T follicular helper cell (primary cell): ENCODE results near the gene TFAM.
"Not testable (repeated sequence)": the region's sequence is repeated elsewhere in the genome, so short reads cannot be mapped to it uniquely, and the experiment has no call there.

Experiments
- DNase-seq: peaks from one replicate; pipeline ENCODE4 v3.0.0-alpha.2; 2020; ENCODE audit warnings: low read depth

TFAM gene

DNA sequence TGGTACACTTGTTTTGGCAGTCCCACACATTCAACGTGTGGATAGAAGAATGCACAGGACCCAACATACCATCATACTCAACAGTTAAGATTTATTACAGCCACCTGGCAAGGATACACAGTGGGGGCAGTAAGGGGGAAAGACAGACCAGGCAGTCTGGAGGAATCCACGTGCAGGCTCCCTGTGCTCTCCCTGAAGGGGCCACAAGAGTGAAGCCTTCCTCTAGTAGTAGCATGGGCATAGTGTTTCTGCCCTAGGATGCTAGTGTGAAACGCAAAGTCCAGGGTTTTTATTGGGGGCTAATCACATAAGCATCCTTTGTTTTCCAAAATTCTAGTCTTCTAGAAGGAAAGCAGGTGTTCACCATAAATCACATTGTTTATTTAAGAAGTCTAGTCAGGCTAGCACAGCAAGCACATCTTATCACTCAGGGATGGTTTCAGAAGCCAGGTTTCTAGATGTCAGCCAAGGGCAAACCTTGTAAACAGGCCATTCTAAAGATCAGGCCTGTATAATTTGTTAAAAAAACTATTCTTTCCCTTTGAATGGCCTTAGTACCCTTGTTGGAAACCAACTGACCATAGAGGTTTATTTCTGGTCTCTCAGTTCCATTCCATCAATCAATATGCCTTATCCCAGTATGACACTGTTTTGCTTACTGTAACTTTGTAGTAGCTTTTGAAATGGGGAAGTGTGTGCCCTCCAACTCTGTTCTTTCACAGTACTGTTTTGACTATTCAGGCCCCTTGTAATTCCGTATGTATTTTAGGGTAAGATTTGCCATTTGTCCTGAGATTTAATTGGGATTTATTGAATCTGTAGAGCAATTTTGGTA, 12.4 kb upstream of the TFAM start:
- no peak for DNase-seq

DNA sequence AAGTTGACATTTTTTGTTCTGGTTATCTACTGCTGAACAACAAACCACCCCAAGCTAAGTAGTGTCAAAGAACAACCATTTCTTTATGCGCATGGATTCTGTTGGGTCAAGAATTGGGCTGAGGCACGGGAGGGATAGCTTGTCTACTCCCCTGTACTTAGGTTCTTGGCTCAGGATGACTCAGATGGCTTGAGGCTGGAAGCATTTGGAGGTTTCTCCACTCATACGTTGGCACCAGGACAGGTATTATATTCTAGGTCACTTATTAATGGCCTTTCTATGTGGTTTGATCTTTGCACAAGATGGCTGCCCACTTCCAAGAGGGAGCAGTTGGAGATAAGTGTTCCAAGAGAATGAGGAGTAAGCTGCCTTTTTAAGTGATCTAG, 11.8 kb upstream of the TFAM start:
- no peak for DNase-seq

DNA sequence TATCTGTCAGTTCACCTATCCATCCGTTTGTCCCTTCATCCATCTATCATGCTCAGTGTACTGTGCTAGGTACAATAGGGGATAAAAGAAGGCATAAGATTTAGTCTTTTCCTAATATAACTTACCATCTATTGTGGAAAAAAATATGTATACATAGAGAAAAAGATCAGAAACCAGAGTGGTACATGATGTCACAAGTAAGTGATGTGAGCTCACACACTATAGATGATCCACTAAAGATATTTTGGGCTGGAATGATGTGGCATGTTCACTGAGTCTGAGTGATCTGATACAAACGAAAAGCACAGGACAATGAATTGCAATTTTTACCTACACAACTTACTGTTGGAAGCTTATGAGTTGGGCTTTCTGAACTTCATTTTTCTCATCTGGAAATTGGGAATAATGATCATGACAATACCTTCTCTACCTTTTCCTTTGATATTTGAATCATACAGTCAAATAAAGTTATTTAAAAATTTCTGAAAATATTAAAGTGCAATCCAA, 2.7 kb upstream of the TFAM start:
- DNase-seq, result no peak

DNA sequence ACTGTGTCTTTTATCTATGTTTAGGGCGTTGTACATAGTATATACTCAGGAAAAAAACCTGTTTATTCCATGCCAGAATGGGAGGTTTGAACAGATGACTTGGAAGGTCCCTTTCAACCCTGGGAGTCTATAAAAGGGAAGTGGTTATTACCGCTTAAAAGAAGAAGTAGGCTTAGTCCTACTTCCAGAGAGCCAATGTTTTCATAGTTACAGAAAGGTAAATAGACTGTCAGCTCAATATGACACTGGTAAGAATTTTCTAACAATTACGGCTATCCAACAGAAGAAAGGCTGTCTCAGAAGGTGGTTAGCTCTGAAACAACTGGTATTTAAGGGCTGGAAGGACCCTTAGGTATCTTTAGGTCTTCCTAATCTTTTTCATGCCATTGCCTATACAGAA, 1.1 kb upstream of the TFAM start:
- no peak for DNase-seq

DNA sequence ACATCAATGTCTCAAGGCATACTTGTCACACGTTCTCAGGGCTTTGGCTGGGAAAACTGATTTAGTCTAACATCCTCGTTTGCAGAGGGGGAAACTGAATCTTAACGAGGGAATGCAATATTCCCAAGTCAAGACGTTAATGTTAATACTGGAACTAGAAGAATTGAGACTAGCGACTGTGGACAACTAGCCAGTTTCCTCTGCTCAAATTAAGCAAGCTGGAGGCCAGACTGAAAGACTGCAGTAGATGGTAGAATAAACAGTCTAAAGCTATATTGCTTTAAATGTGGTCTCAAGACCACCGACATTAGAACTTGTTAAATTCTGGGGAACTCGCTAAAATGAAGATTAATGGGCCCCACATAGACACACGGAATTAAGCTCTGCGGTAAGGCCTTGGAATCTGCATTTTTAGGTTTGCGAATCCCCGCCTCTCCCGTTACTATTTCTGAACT, 639 bp upstream of the TFAM start:
- no peak for DNase-seq

DNA sequence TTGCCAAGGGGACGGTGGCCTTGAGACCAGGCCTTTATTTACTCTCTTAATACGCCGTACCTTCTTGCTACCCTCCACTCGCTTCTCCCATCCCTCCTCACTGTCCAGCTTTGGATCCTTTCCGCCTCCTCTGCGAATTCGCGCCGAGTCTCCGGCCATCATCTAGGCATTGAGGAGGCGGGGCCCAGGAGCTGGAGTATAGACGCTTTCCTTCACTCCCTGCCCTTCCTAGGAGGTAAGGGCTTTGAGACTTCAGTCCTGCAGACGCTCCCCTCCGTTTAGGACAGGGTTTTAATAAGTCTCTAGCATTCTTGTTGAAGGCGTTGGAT, 538 bp downstream of the TFAM start:
- no peak for DNase-seq

DNA sequence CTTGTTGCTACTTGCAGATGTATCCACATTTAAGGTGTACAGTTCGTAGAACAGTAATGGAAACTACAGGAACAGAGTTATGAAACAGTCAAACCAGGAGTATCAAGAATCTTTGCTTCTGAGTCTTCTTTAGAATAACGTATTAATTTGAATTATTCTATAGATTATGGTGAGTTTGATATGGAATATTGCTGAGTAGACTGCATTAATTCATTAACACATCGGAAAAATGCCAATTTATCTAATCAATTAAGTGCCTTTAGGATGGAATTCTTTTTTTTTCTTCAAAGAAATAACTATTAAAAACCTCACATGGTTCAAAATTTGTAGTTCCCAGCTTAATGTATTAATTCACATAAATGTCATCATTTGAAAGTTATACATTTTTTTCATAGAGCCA, 3.8 kb downstream of the TFAM start:
- no peak for DNase-seq

DNA sequence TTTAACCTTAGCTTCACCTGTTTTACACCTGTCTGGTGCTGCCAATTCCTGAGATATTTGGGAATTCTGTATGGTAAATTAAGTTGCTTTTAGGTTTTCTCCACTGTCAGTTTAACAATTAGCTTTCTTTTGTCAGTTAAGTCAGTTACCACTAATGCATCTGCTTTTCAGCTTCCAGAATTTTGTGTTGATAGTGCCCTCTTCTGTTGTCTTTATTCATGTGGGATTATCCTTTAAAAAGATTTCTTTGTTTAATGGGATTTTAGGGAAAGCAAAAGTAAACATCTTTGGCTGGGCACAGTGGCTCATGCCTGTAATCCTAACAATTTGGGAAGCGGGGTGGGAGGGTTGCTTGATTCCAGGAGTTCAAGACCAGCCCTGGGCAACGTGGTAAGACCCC, 8.1 kb downstream of the TFAM start:
- no peak for DNase-seq

DNA sequence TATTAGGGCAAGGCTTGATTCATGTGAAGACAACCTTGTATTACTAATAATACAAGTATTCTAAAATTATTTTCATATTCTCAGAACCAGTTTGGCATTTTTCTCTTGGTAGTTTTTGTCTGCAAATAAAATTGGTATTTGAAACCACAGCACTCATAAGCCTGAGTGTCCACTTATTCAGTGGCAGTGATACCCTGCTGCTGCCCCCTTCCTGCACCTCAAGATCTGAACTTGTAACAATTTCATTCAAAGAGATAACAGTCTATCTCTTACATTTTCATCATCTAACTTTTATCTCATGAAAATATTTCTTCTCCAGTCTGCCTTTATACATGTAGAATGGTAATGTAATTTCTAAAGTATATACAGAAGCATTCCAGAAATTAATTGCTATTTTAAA, 9.3 kb downstream of the TFAM start:
- no peak for DNase-seq

DNA sequence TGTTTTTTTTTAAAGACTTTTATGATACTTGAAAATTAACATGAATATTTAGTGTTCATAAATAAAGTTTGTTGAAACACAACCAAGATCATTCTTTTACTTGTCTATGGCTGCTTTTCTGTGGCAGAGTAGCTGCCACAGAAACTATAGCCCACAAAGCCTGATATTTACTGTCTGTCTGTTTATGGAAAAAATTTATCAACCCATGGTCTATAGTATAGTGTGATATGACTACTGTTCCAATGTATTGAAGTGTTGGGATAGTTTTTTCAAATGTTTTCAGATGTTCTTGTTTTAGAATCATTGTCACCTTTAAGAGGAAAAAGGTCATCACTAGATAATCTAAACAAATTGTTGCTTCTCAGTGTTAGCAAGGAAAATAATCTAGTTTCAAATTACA, 10.8 kb downstream of the TFAM start:
- DNase-seq, result no peak

DNA sequence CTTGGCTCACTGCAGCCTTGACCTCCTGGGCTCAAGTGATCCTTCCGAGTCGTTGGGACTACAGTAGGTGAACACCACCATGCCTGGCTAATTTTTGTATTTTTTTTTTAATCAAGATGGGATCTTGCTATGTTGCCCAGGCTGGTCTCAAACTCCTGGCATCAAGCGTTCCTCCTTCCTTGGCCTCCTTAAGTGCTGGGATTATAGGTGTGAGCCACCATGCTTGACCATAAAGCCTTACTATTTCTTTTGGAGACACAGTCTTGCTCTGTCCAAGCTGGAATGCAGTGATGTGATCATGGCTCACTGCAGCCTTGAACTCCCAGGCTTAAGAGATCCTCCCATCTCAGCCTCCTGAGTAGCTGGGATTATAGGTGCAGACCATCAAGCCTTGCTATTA, 12.6 kb downstream of the TFAM start:
- DNase-seq, result no peak

DNA sequence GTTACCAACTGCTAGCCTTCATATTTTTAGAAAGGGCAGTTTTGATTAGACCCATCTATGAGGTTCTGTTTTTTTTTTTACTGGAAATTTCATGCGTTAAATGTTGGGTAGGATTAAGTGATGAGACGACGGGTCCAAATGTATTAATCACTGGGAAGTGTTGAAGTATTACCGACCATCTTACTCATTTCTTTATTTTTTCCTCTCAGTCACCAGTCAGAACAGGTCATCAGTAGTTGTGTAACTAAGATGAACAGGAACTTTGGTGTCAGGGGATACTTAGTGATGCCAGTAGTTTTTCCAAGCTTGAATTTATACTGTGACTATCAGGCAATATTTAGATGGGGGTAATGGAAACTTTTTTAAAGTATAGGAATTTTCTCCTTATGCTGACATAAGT, 14.2 kb downstream of the TFAM start:
- no peak for DNase-seq

DNA sequence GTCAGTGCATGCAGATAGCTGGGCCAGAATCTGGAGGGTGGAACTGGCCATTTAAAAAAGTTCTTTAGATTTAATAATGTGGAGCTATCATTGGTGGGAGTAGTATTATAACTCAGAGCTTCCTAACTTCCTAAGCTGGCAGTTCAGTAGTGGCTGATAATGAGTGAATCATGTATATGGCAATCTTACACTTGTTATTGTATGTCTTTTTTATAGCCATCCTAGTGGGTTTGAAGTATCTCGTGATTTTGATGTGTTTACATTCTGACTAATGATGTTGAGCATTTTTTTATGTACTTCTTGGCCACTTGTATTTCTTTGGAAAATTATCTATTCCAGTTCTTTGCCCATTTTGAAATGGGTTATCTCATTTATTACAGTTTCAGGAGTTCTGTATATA, 15.4 kb downstream of the TFAM start:
- no peak for DNase-seq

DNA sequence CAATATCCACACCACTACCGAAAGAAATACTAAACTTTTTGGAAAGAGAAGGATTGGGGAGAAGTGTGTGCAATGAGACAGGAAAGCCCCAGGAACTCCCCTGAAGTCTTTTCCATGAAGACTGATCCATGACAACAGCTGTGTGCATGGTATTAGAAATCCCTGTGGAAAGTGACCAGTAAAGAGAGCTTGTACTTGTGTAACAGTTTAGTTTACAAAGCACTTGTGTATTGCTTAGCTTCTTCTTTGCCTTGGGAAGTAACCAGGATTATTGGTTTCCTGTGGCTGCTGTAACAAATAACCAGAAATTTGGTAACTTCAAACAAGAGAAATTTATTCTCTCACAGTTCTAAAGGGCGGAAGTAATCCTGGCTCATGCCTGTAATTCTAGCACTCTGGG, 18.8 kb downstream of the TFAM start:
- DNase-seq, result no peak

DNA sequence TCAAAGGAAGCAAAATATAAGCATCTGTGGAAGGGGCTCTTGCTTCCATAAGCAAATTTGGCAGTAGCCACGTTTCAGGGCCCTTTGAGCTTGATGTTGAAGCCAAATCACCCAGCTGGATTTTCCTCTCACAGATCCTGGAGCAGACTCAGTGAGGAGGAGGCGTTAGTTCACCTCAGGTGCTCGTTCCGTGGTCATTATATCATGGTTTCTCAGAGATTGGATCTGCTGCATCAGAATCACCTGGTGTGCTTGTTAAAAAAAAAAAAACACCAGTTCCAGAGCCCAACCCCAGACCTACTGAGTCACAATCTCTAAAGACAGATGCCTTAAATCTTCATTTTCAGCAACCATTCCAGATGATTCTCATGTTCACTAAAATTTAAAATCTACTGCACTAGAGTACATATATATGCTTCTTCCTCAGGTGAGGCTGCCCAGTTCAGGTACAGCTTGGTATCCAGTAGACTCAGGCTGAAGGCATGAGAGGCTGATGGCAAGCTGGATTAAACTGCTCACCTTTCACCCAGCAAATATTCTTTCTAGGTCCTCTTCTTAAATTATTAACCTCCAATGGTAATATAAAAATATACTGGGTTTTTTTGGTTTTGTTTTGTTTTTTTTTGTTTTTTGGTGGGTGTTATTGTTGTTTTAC, 24.9 kb downstream of the TFAM start:
- no peak for DNase-seq

DNA sequence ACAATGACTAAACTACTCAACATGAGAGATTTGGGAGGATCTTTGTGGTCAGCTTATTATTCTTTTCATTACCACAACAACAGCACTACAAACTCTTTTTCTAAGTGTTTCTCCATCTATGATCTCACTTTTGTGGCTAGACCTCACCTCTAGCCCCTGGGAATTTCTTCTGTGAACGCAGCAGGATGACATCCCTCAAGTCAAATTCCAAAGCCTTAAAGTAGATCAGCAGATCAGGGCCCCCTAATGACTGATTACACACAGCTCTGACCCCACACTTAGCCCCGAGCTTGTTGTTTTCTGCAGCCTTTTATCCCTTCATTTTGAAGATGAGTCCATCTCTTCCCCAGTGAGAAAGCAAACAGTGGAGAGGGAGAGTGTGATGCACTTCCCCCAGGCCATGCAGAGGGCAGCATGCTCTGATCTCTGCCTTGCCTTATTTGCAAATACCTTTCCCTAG, 27.3 kb downstream of the TFAM start:
- no peak for DNase-seq

DNA sequence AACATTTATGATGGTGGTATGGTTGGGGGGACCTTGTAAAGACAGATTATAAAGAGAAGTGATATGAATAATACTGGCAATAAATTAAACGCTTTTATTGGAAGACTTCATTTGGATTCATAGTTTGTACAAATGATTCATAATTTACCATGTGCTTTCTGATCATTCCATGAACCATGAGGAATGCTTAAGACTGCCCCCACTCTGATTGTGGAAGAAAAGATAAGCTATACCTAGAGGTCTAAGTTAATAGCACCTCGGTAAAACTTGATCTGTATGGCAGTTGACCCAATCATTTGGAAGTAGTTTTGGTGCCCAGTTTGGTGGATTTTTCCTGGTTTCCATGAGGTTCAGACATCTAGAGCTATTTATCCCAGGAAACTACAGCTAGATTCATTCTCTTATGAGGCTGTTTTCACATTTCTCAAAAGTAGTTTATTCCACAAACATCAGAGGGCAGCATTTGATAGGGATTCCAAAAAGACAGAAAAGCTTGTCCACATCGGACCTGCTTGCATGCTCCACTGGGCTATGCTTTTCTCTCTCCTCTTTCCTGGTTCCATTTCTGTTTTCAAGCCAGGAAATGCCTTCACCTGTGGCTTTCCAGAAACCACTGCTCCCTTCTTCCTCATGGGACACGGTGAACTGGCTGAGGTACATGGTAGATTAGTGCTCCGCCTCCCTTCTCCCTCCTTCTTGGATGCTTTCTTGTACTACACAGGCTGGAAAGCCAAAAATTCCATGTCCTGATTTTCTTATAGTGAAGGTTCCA, 29.2 kb downstream of the TFAM start:
- DNase-seq, result no peak

DNA sequence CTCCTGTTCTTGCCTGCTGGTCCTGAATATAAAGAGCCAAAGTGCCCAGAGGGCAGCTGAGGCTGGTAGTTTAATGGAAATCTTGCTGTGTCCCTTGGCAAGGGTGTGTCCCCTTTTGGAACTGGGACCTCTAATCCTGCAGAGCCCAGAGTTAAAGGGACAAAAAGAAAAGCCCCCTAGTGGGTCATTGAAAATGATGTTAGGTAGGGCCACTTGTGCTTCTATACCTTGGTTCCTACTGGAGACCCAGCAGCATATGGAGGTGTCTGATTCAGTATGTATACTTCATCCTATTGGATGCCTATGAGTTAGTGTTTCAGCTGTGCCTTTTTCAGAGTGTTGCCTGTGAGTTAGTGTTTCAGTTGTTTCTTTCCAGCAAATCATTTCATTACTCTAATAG, 30.5 kb downstream of the TFAM start:
- no peak for DNase-seq

DNA sequence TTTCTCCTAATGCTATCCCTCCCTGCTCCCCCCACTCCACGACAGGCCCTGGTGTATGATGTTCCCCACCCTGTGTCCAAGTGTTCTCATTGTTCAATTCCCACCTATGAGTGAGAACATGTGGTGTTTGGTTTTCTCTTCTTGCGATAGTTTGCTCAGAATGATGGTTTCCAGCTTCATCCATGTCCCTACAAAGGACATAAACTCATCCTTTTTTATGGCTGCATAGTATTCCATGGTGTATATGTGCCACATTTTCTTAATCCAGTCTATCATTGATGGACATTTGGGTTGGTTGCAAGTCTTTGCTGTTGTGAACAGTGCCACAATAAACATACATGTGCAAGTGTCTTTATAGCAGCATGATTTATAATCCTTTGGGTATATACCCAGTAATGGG, 32.7 kb downstream of the TFAM start:
- not testable (repeated sequence) for DNase-seq

DNA sequence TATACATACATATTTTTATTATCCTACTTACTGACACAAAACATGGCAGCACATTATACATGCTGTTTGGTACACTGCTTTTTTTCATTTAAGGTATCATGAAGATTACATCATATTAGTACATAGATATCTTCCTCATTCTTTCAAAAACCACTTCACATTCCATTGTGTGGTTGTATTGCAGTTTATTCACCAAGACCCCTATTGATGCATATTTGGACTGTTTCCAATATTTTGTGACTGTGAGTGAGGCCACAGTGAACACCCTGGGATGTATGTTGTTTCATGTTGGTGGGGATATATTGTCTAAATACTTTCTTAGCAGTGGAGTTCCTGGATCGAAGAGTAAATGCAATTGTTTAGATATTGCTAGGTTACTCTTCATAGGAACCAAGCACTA, 39.0 kb downstream of the TFAM start:
- no peak for DNase-seq

DNA sequence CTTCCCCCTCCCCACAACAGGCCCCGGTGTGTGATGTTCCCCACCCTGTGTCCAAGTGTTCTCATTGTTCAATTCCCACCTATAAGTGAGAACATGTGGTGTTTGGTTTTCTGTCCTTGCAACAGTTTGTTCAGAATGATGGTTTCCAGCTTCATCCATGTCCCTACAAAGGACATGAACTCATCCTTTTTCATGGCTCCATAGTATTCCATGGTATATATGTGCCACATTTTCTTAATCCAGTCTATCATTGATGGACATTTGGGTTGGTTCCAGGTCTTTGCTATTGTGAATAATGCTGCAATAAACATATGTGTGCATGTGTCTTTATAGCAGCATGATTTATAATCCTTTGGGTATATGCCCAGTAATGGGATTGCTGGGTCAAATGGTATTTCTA, 43.2 kb downstream of the TFAM start:
- DNase-seq, result not testable (repeated sequence)

DNA sequence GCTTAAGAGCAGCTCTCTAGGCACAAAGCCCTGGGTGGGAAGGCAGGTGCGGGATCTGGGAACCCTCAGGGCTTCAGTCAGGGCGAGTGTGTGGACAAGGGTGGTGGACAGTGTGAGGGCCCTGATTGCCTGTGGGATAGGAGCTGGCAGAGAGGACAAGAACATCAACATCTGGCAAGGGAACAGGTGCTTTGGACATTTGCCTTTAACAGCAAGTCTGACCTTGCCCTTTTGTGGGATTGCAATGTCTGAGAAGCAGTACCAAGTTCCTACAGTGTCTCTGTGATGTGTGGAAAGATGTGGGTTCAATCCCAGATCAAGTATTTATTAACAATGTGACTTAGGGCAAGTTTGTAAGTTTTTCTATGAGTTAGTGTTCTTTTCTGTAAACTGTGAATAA, 46.7 kb downstream of the TFAM start:
- no peak for DNase-seq

DNA sequence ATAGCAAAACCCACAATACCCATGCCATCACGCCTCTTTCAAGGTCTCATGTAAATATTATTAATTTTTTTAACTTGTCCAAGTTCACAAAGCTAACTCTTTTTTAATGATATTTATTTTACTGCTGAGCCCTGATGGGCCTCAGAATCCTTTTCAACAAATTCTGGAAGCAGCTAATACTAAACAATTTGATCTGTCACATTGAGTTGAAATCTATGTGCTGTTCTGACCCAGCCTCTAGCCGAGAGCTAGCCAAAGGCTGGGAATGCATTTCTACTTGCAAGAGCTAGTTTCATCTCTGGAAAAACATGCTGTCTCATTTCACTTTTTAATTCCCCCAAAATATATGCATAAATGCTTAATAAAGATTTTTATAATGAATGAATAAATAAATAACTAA, 47.9 kb downstream of the TFAM start:
- no peak for DNase-seq
